ENCODE results near the gene CDKAL1. TPM values are rescaled to one million over a fixed set of nuclear protein-coding genes. Genes with fewer than 3 reads are reported as not detected.

CDKAL1 gene
- total RNA-seq, 2 donors from 2014 or later, result 23.5 to 26.4 TPM

- Histone ChIP-seq H3K4me3 (ENCODE audit: low read length) (no peak overlapping the region), H3K9me3 (ENCODE audit: control insufficient read depth, low read length) (no peaks in the 10 kb centered on the region), H3K9ac (ENCODE audit: extremely low read depth, low read length, poor library complexity, severe bottlenecking) (no peak overlapping the region), H3K36me3 (ENCODE audit: control insufficient read depth, insufficient read depth, low read length) (no peaks in the 10 kb centered on the region), H3K4me1 (ENCODE audit: control insufficient read depth, insufficient read depth, low read length) (no peaks in the 10 kb centered on the region), H3K27ac (ENCODE audit: low read depth, low read length) (no peak overlapping the region), H3K27me3 (ENCODE audit: control insufficient read depth, insufficient read depth, low read length, poor library complexity, severe bottlenecking) (no peaks in the 10 kb centered on the region)
- Mint-ChIP-seq H3K27me3 (ENCODE audit: insufficient read depth) (no peaks in the 10 kb centered on the region), H3K9me3 (no peaks in the 10 kb centered on the region), H3K4me1 (peaks cover 28% of the 10 kb centered on the region), H3K4me3 (no peak overlapping the region), H3K27ac (no peak overlapping the region), H3K36me3 (ENCODE audit: low read depth) (no peaks in the 10 kb centered on the region)
- no peak for TF ChIP-seq CTCF (conservative IDR thresholded peaks at IDR 0.05)
- 91 to 97% methylated on average over 4 of the region's 4 CpGs for WGBS, 2 experiments (ENCODE audit: insufficient coverage in 1 of 2, insufficient read length in 1 of 2)
- DNase-seq, result no peak
Observed at GRCh38 chr6:20955751-20956150, 421.5 kb downstream of the CDKAL1 start.

- Histone ChIP-seq H3K9ac (ENCODE audit: extremely low read depth, low read length, poor library complexity, severe bottlenecking) (no peak overlapping the region), H3K9me3 (ENCODE audit: control insufficient read depth, low read length) (no peaks in the 10 kb centered on the region), H3K27ac (ENCODE audit: low read depth, low read length) (no peak overlapping the region), H3K36me3 (ENCODE audit: control insufficient read depth, insufficient read depth, low read length) (no peaks in the 10 kb centered on the region), H3K4me3 (ENCODE audit: low read length) (no peak overlapping the region), H3K27me3 (ENCODE audit: control insufficient read depth, insufficient read depth, low read length, poor library complexity, severe bottlenecking) (no peaks in the 10 kb centered on the region), H3K4me1 (ENCODE audit: control insufficient read depth, insufficient read depth, low read length) (no peaks in the 10 kb centered on the region)
- no peaks in the 10 kb centered on the region for H3K27me3 Mint-ChIP-seq (ENCODE audit: insufficient read depth)
- no peak overlapping the region for H3K4me3 Mint-ChIP-seq
- peaks cover 4% of the 10 kb centered on the region for H3K36me3 Mint-ChIP-seq (ENCODE audit: low read depth)
- 92 to 94% methylated on average over 4 to 5 of the region's 5 CpGs for WGBS, 2 experiments (ENCODE audit: insufficient coverage in 1 of 2, insufficient read length in 1 of 2)
- H3K27ac Mint-ChIP-seq, result no peak overlapping the region
- H3K9me3 Mint-ChIP-seq, result no peaks in the 10 kb centered on the region
- no peak for DNase-seq
- no peak for TF ChIP-seq CTCF (conservative IDR thresholded peaks at IDR 0.05)
- peaks cover 9% of the 10 kb centered on the region for H3K4me1 Mint-ChIP-seq
Observed at GRCh38 chr6:20960067-20960466, 425.8 kb downstream of the CDKAL1 start.

GRCh38 chr6:20965276-20965675, 431.0 kb downstream of the CDKAL1 start:
- Histone ChIP-seq H3K27ac (ENCODE audit: low read depth, low read length) (no peak overlapping the region), H3K4me3 (ENCODE audit: low read length) (no peak overlapping the region), H3K36me3 (ENCODE audit: control insufficient read depth, insufficient read depth, low read length) (no peaks in the 10 kb centered on the region), H3K9me3 (ENCODE audit: control insufficient read depth, low read length) (peaks cover 34% of the 10 kb centered on the region), H3K4me1 (ENCODE audit: control insufficient read depth, insufficient read depth, low read length) (no peaks in the 10 kb centered on the region), H3K9ac (ENCODE audit: extremely low read depth, low read length, poor library complexity, severe bottlenecking) (no peak overlapping the region), H3K27me3 (ENCODE audit: control insufficient read depth, insufficient read depth, low read length, poor library complexity, severe bottlenecking) (no peaks in the 10 kb centered on the region)
- Mint-ChIP-seq H3K36me3 (ENCODE audit: low read depth) (peaks cover 13% of the 10 kb centered on the region), H3K27ac (no peak overlapping the region), H3K4me1 (no peaks in the 10 kb centered on the region), H3K27me3 (ENCODE audit: insufficient read depth) (no peaks in the 10 kb centered on the region), H3K4me3 (no peak overlapping the region), H3K9me3 (peaks cover 17% of the 10 kb centered on the region)
- TF ChIP-seq CTCF (conservative IDR thresholded peaks at IDR 0.05), result no peak
- no CpG with 5 or more reads among the region's 2 CpGs for WGBS, 2 experiments (ENCODE audit: insufficient coverage in 1 of 2, insufficient read length in 1 of 2)
- no peak for DNase-seq

Measured in endodermal cell (in vitro differentiated cells).